Cardiac muscle cell (in vitro differentiated cells and primary cell): ENCODE results near the gene ABI3BP. TPM values are rescaled to one million over a fixed set of nuclear protein-coding genes. Genes with fewer than 3 reads are reported as not detected.

Experiments used
- DNase-seq, 2 donors: peaks; one replicate each; pipeline versions ENCODE4 v3.0.0 to v3.0.0-alpha.2; 2010 to 2017; ENCODE audit warnings: low read depth in 1 of 2, low spot score in 1 of 2
- H3K27ac ChIP-seq: fragments of 200-600 bp; sonication (generic); 2 replicates; pipeline ENCODE4 v1.5.1; 2016
- H3K27me3 ChIP-seq: fragments of 200-600 bp; sonication (generic); 2 replicates; pipeline ENCODE4 v1.6.0; 2016; ENCODE audit warnings: control low read depth
- H3K36me3 ChIP-seq: fragments of 200-600 bp; sonication (generic); 2 replicates; pipeline ENCODE4 v1.5.1; 2016; ENCODE audit warnings: control low read depth
- H3K4me1 ChIP-seq: fragments of 200-600 bp; sonication (generic); 2 replicates; pipeline ENCODE4 v1.8.1; 2017; ENCODE audit warnings: low read depth, mild to moderate bottlenecking, mixed run types
- H3K4me3 ChIP-seq: fragments of 200-600 bp; sonication (generic); 2 replicates; pipeline ENCODE4 v1.5.1; 2016; ENCODE audit warnings: mild to moderate bottlenecking
- H3K9me3 ChIP-seq: fragments of 200-600 bp; sonication (generic); 2 replicates; pipeline ENCODE4 v1.5.1; 2017; ENCODE audit warnings: low read depth, mild to moderate bottlenecking, control low read depth
- CTCF ChIP-seq: IDR thresholded peaks from 2 replicates; pipeline ENCODE4 v1.5.1; 2012; ENCODE audit warnings: low read depth, mild to moderate bottlenecking, low read length
- polyA plus RNA-seq: library from polyadenylated mRNA; unstranded; fragments of >200 nt; fragmentation: Nextera tagmentation; extraction: Ambion mirVana; gene quantifications from 2 replicates; pipeline ENCODE4 v1.2.1, GENCODE V29; 2016
- total RNA-seq: library from RNA; depleted of rRNA; stranded (reverse); fragments of >200 nt; gene quantifications from 2 replicates; pipeline ENCODE4 v1.2.3, GENCODE V29; 2016

Gene ABI3BP
- total and polyA plus RNA-seq, 2 experiments from 2014 or later: 0.54 to 0.92 TPM

DNA sequence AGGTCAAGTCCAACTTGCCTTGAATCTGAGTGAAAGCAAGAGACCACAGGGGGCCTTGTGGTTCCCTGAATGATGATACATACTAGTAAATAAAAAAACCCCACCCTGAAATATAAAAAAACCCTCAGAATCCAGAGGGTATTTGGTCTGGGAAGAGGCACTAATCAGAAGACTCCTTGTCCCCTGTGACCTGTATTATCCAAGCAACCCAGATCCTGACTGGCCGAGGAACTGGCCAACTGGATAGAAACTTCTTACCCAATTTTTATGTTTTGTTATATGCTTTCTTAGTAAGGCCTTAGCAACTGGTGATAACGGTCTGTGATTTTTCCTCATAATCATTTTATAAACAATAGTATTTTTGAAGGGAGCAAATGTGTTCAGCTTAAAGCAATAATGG, 17.5 kb downstream of the ABI3BP start:
- TF ChIP-seq CTCF: no peak
- DNase-seq: no peak
- H3K27ac ChIP-seq: no peak overlapping the region

DNA sequence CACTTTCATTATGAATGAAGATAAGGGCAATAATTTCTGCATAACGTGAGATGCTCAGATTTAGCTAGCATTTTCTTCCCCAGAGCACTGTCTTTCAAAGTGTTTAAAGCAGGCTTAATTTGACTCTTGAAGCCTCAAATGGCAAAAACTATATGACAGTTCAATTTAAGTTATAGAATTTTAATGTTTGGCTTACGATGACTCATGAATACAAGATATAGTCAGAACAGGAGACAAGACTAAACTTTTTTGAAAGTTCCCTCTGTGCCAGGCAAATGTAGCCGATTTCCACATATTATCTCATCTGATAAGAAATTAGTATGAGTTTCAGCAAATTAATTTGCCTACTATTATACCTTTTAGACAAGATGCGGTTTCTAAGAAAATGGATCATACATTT, 19.6 kb downstream of the ABI3BP start:
- no peaks in the 10 kb centered on the region for H3K27me3 ChIP-seq
- TF ChIP-seq CTCF: no peak
- H3K4me1 ChIP-seq: no peaks in the 10 kb centered on the region
- no peak for DNase-seq
- H3K4me3 ChIP-seq: no peak overlapping the region
- no peaks in the 10 kb centered on the region for H3K9me3 ChIP-seq
- H3K27ac ChIP-seq: no peak overlapping the region
- H3K36me3 ChIP-seq: no peaks in the 10 kb centered on the region

More for the DNA sequence above, 17.5 kb downstream of the ABI3BP start:
- H3K27me3 ChIP-seq: no peaks in the 10 kb centered on the region
- no peaks in the 10 kb centered on the region for H3K9me3 ChIP-seq
- no peaks in the 10 kb centered on the region for H3K4me1 ChIP-seq
- H3K4me3 ChIP-seq: no peak overlapping the region
- no peaks in the 10 kb centered on the region for H3K36me3 ChIP-seq

DNA sequence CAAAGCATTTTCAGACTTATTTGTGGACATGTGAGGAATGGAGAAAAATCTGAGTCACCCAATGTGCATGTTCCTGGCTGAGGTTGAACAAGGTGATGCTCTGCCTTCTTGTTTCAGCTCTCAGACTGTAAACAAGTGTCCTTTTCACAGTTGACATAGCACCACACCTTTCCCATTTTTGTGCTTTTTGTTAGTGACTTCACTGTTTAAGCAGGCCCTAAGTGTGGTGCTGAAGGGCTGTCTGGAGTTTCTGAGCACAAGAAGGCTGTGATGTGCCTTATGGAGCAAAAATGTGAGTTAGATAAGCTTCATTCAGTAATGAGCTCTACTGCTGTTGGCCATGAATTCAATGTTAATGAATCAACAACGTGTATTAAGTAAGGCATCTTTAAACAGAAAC, 20.4 kb downstream of the ABI3BP start:
- no peak for TF ChIP-seq CTCF
- H3K27me3 ChIP-seq: no peaks in the 10 kb centered on the region
- no peak overlapping the region for H3K4me3 ChIP-seq
- no peak overlapping the region for H3K27ac ChIP-seq
- no peaks in the 10 kb centered on the region for H3K4me1 ChIP-seq
- DNase-seq: no peak
- no peaks in the 10 kb centered on the region for H3K36me3 ChIP-seq
- H3K9me3 ChIP-seq: no peaks in the 10 kb centered on the region

DNA sequence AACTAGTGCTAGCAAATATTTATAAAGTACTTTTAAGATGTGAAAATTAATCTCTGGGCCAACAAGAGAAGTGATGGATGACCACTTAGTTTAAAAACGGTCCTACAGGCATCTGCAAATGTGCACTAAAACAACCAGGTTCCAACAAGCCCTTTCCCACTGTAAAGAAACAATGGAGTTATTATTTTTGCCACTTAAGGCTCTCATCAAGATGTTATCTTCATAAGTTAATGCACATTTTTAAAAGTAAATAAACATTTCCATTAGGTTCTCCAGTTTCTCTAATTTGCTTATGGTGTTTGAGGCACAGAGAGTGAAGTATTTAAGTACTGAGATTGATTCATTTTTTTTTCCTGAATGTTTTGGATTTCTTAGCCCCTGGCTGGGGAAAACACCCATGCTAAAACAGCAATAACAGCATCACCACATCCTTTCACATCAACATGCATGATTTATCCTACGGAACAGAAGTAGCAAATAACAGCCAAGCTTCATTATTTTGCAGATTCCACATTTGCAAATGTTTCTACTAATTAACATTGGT, 20.8 kb downstream of the ABI3BP start:
- H3K9me3 ChIP-seq: no peaks in the 10 kb centered on the region
- no peak for DNase-seq
- no peaks in the 10 kb centered on the region for H3K4me1 ChIP-seq
- no peak overlapping the region for H3K27ac ChIP-seq
- no peaks in the 10 kb centered on the region for H3K27me3 ChIP-seq
- H3K36me3 ChIP-seq: no peaks in the 10 kb centered on the region
- TF ChIP-seq CTCF: no peak
- no peak overlapping the region for H3K4me3 ChIP-seq

DNA sequence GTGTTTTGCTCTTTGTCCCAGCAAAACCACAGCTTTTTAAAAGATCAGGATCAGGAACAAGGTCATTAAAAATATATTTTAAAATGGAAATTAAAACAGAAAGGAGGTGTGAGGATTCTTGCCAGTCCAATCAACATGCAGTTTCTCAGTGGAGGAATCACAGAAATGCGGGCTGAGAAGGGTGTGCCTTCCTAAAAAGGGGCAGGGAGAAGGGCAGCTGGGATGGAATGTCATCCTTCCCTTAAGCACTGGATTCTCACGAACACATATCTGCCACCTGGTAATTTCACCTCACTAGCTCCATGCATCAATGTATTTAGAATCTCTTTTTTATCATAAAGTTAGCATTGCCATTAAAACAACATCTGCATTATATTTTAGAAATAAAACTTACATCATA, 21.4 kb downstream of the ABI3BP start:
- TF ChIP-seq CTCF: no peak
- DNase-seq: no peak
- Histone ChIP-seq H3K9me3 (no peaks in the 10 kb centered on the region), H3K36me3 (no peaks in the 10 kb centered on the region), H3K4me3 (no peak overlapping the region), H3K27ac (no peak overlapping the region), H3K27me3 (no peaks in the 10 kb centered on the region), H3K4me1 (no peaks in the 10 kb centered on the region)
